Measurements from ENCODE around the gene CHTF18.

CHTF18 gene

GRCh38 chr16:794853-795466 is 6.5 kb downstream of the CHTF18 start:
- no peak for DNase-seq

- no peak for DNase-seq
These were observed 7.3 kb downstream of the CHTF18 start for GRCh38 chr16:795580-796229.

GRCh38 chr16:796296-797119 is 8.1 kb downstream of the CHTF18 start:
- DNase-seq = no peak

GRCh38 chr16:797120-797420 is 8.7 kb downstream of the CHTF18 start:
- no peak for DNase-seq

GRCh38 chr16:797686-798085 is 9.3 kb downstream of the CHTF18 start:
- no peak for DNase-seq

GRCh38 chr16:798666-799065 is 10.2 kb downstream of the CHTF18 start:
- no peak for DNase-seq

- DNase-seq = no peak
These were observed 10.9 kb downstream of the CHTF18 start for GRCh38 chr16:799111-799947.

GRCh38 chr16:799948-800833 is 11.8 kb downstream of the CHTF18 start, which contains the start of gene GNG13:
GNG13 (minus strand) TSS chr16:800734; CDS start chr16:799077, 1,657 bp downstream.
- DNase-seq = no peak

- DNase-seq = no peak
These were observed 12.6 kb downstream of the CHTF18 start for GRCh38 chr16:800834-801511.

GRCh38 chr16:801584-802363 is 13.4 kb downstream of the CHTF18 start:
- DNase-seq = no peak

- no peak for DNase-seq
These were observed 14.0 kb downstream of the CHTF18 start for GRCh38 chr16:802461-802860.

- DNase-seq = no peak
These were observed 14.7 kb downstream of the CHTF18 start for GRCh38 chr16:802914-803753.

GRCh38 chr16:803754-804080 is 15.3 kb downstream of the CHTF18 start:
- DNase-seq = no peak

GRCh38 chr16:804193-805048 is 16.0 kb downstream of the CHTF18 start:
- no peak for DNase-seq

- DNase-seq = no peak
These were observed 17.1 kb downstream of the CHTF18 start for GRCh38 chr16:805474-805873.

- peak; percentile 84 to 89 for DNase-seq
These were observed 19.1 kb downstream of the CHTF18 start for GRCh38 chr16:807347-808084.

GRCh38 chr16:808085-808386 is 19.6 kb downstream of the CHTF18 start:
- DNase-seq = no peak

GRCh38 chr16:813204-813915 is 24.9 kb downstream of the CHTF18 start:
- DNase-seq = peak; percentile 20 to 33
